ENCODE measurements around the gene ABCB8. TPM values are rescaled to one million over a fixed set of nuclear protein-coding genes. Genes with fewer than 3 reads are reported as not detected.
A peak's percentile ranks its signal among the peaks of the same experiment; 100 is the strongest.

Gene ABCB8
- total RNA-seq, 1 donor from 2014 or later, result 17.4 TPM

DNA sequence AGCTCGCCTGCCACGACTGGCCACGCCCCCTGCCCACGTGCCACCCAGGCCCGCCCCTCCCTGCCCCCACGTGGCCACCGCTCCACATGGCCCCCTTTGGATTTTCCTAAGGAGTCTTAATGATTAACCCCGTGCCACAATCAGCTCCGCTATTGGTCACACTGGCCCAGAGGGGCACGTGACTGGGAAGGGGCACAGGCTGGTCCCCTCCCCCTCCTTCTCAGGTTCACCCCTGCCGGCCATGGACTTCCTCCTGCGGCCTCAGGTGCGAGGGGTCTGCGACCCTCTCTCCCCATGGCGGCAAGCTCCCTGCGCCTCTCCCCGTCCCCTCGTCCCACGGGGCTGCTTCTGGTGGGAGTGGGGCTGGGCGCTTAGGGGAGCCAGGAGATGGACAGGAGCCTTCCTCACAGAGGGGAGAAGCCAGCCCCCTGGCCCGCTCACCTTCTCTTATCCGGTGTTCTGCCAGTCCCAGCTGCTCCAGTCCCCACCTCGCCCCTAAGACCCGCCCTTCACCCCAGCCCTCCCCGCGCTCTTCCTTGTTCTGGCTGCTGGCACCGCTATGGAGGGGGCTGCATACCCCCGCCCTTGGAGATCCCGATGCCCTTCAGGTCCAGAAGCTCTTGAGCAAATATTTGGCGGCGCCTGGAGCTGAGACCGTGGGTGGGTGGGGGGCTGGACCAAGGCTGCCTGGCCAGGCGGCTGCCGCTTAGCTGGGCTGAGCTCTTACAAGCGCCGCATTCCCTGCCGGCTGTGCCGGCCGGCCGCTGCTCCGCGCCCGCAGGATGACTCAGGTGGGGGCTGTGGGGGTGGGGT is 34.4 kb downstream of the ABCB8 start:
- Mint-ChIP-seq H3K27me3 (ENCODE audit: unreplicated experiment) (peaks cover 5% of the 10 kb centered on the region), H3K36me3 (ENCODE audit: low read depth, unreplicated experiment) (peaks cover 12% of the 10 kb centered on the region), H3K9me3 (ENCODE audit: unreplicated experiment) (no peaks in the 10 kb centered on the region), H3K4me1 (ENCODE audit: unreplicated experiment) (peaks cover 20% of the 10 kb centered on the region), H3K4me3 (ENCODE audit: unreplicated experiment) (no peak overlapping the region), H3K27ac (ENCODE audit: unreplicated experiment) (no peak overlapping the region)
- TF ChIP-seq CTCF (IDR thresholded peaks at IDR 0.05; ENCODE audit: unreplicated experiment), result no peak
- peak; percentile 67 for DNase-seq (ENCODE audit: low spot score)

DNA sequence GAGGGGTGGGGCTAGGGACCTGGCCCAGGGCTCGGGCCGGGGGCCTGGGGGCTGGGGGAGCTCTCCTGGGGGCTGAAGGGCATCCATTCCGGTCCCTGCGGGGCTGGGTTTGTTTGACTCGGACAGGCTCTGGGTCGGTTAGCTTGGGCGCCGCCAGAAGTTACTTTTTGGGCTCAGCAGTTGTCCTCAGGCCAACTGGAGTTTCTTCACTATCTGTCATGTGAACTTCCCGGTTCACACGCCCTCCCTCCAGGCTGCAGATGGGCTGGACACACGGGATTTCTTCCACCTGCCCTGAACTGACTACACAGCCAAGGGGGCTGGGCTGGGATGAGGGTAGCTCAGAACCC is 34.9 kb downstream of the ABCB8 start:
- no peak overlapping the region for H3K27ac Mint-ChIP-seq (ENCODE audit: unreplicated experiment)
- H3K36me3 Mint-ChIP-seq (ENCODE audit: low read depth, unreplicated experiment), result peaks cover 17% of the 10 kb centered on the region
- TF ChIP-seq CTCF (IDR thresholded peaks at IDR 0.05; ENCODE audit: unreplicated experiment), result no peak
- H3K4me1 Mint-ChIP-seq (ENCODE audit: unreplicated experiment), result peaks cover 20% of the 10 kb centered on the region
- peaks cover 7% of the 10 kb centered on the region for H3K27me3 Mint-ChIP-seq (ENCODE audit: unreplicated experiment)
- H3K4me3 Mint-ChIP-seq (ENCODE audit: unreplicated experiment), result no peak overlapping the region
- no peak for DNase-seq (ENCODE audit: low spot score)
- no peaks in the 10 kb centered on the region for H3K9me3 Mint-ChIP-seq (ENCODE audit: unreplicated experiment)

DNA sequence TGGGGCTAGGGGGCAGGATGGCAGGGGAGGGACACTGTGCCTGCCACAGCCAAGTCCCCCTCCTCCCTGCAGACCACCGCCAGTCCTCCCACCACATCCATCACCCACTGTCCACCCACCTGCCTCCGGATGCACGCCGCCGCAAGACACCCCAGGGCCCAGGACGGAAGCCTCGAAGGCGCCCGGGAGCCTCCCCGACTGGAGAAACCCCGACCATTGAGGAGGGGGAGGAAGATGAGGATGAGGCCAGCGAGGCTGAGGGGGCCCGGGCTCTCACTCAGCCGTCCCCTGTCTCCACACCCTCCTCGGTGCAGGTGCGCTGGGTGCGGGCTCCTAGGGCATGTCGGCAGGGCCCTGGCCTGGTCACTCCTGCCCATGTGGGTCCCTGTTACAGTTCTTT is 36.2 kb downstream of the ABCB8 start:
- no peak overlapping the region for H3K27ac Mint-ChIP-seq (ENCODE audit: unreplicated experiment)
- H3K4me1 Mint-ChIP-seq (ENCODE audit: unreplicated experiment), result peaks cover 13% of the 10 kb centered on the region

DNA sequence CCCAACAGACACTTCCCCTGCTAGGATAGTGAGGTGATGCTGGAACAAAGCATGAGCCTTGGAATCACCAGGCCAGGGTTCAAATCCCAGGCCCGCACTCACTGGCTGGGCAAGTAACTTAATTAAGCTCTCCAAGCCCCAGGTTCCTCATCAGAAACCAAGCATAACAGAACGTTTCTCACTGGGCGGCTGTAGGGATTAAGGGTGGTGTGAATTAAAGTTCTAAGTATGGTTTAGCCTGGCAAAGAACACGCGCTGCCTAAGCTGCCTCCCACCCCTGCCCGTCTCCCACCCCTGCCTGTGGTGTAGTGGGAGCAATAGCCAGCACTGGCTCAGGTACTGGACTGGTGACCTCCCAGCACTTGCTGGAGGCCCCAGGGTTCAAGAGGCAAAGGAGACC is 36.7 kb downstream of the ABCB8 start:
- Mint-ChIP-seq H3K4me1 (ENCODE audit: unreplicated experiment) (peaks cover 13% of the 10 kb centered on the region), H3K27me3 (ENCODE audit: unreplicated experiment) (peaks cover 7% of the 10 kb centered on the region), H3K9me3 (ENCODE audit: unreplicated experiment) (no peaks in the 10 kb centered on the region), H3K27ac (ENCODE audit: unreplicated experiment) (no peak overlapping the region), H3K4me3 (ENCODE audit: unreplicated experiment) (no peak overlapping the region), H3K36me3 (ENCODE audit: low read depth, unreplicated experiment) (peaks cover 21% of the 10 kb centered on the region)
- no peak for DNase-seq (ENCODE audit: low spot score)
- TF ChIP-seq CTCF (IDR thresholded peaks at IDR 0.05; ENCODE audit: unreplicated experiment), result no peak

More for the DNA sequence above, 36.2 kb downstream of the ABCB8 start:
- H3K9me3 Mint-ChIP-seq (ENCODE audit: unreplicated experiment), result no peaks in the 10 kb centered on the region
- peaks cover 7% of the 10 kb centered on the region for H3K27me3 Mint-ChIP-seq (ENCODE audit: unreplicated experiment)
- no peak for TF ChIP-seq CTCF (IDR thresholded peaks at IDR 0.05; ENCODE audit: unreplicated experiment)
- H3K36me3 Mint-ChIP-seq (ENCODE audit: low read depth, unreplicated experiment), result peaks cover 21% of the 10 kb centered on the region
- H3K4me3 Mint-ChIP-seq (ENCODE audit: unreplicated experiment), result no peak overlapping the region
- no peak for DNase-seq (ENCODE audit: low spot score)

GRCh38 chr7:151065516-151065915 is 37.3 kb downstream of the ABCB8 start:
- H3K4me3 Mint-ChIP-seq (ENCODE audit: unreplicated experiment), result no peak overlapping the region
- peaks cover 21% of the 10 kb centered on the region for H3K36me3 Mint-ChIP-seq (ENCODE audit: low read depth, unreplicated experiment)
- H3K27me3 Mint-ChIP-seq (ENCODE audit: unreplicated experiment), result peaks cover 7% of the 10 kb centered on the region
- TF ChIP-seq CTCF (IDR thresholded peaks at IDR 0.05; ENCODE audit: unreplicated experiment), result no peak
- no peak overlapping the region for H3K27ac Mint-ChIP-seq (ENCODE audit: unreplicated experiment)
- H3K9me3 Mint-ChIP-seq (ENCODE audit: unreplicated experiment), result no peaks in the 10 kb centered on the region
- no peak for DNase-seq (ENCODE audit: low spot score)
- peaks cover 13% of the 10 kb centered on the region for H3K4me1 Mint-ChIP-seq (ENCODE audit: unreplicated experiment)
